22Rv1 (cell line): Measurements from ENCODE around the gene ERVW-1.
"Not testable (repeated sequence)": the region's sequence is repeated elsewhere in the genome, so short reads cannot be mapped to it uniquely, and the experiment has no call there.

Source experiments
- H3K27ac ChIP-seq: fragments of 450-650 bp; 2 replicates; pipeline ENCODE4 v1.5.1; 2017
- ZFX ChIP-seq: fragments of 450-650 bp; IDR thresholded peaks from 2 replicates; pipeline ENCODE4 v1.6.1; 2017; ENCODE audit warnings: antibody characterized with exemption, borderline replicate concordance
- TF ChIP-seq, protein P1 (sequence below): fragments of 450-650 bp; IDR thresholded peaks from 2 replicates; pipeline ENCODE4 v1.5.1; 2017; ENCODE audit warnings: mild to moderate bottlenecking

ERVW-1 gene, protein sequence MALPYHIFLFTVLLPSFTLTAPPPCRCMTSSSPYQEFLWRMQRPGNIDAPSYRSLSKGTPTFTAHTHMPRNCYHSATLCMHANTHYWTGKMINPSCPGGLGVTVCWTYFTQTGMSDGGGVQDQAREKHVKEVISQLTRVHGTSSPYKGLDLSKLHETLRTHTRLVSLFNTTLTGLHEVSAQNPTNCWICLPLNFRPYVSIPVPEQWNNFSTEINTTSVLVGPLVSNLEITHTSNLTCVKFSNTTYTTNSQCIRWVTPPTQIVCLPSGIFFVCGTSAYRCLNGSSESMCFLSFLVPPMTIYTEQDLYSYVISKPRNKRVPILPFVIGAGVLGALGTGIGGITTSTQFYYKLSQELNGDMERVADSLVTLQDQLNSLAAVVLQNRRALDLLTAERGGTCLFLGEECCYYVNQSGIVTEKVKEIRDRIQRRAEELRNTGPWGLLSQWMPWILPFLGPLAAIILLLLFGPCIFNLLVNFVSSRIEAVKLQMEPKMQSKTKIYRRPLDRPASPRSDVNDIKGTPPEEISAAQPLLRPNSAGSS

DNA sequence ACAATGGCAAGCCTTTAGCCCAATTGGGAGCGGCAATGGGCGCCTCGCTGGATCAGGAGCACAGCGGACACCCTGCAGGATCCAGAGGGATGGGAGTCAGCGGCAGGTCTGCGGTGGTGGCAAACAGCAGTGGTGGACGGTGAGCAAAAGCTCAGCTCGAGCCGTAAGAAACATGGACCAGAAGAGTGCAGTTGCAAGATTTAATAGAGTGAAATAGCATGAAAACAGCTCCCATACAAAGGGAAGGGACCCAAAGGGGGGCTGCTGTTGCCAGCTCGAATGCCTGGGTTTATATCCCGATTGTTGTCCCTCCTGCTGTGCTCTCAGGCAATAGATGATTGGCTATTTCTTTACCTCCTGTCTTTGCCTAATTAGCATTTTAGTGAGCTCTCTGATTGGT lies at the start of gene ERVW-1:
ERVW-1 (minus strand) TSS at position 266 of the 400 bp plus-strand sequence. CDS start 7,565 bp downstream, outside the sequence.
- not testable (repeated sequence) for H3K27ac ChIP-seq

DNA sequence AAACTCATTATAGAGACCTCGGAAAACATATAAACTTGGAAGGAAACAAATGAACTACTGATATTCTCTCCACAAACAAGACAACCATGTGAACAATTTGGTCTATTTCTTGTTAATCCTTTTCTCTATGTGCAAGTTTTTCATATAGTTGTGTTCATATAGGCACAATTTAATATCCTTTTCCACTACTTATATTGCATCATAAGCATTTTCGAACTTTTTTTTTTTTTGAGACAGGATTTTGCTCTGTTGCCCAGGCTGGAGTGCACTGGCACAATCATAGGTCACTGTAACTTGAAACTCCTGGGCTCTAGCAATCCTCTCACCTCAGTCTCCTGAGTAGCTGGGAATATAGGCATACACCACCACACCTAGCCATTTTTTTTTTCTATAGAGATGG lies 45.4 kb upstream of the ERVW-1 start:
- TF ChIP-seq, protein P1, sequence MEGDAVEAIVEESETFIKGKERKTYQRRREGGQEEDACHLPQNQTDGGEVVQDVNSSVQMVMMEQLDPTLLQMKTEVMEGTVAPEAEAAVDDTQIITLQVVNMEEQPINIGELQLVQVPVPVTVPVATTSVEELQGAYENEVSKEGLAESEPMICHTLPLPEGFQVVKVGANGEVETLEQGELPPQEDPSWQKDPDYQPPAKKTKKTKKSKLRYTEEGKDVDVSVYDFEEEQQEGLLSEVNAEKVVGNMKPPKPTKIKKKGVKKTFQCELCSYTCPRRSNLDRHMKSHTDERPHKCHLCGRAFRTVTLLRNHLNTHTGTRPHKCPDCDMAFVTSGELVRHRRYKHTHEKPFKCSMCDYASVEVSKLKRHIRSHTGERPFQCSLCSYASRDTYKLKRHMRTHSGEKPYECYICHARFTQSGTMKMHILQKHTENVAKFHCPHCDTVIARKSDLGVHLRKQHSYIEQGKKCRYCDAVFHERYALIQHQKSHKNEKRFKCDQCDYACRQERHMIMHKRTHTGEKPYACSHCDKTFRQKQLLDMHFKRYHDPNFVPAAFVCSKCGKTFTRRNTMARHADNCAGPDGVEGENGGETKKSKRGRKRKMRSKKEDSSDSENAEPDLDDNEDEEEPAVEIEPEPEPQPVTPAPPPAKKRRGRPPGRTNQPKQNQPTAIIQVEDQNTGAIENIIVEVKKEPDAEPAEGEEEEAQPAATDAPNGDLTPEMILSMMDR, result no peak
- no peak for TF ChIP-seq ZFX
- H3K27ac ChIP-seq, result no peak overlapping the region

DNA sequence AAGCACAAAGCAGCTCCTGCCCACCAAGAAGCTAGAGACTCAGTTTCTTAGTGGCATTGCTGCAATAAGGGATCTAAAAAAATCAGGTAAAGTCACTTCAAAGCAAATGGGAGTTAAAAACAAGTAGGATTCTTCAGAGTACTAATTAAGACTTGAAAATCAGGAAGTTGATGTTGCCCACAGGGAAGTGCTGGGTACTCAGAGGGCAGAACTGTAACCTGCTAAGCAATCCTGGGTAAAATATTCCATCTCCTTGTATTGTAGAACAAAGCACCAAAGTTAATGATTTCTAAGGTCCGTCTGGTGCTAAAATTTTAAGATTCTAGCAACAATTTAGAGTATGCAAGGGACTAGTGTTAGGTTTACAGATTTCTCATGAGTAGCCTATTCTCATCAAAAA lies 42.3 kb upstream of the ERVW-1 start:
- H3K27ac ChIP-seq, result no peak overlapping the region
- TF ChIP-seq, protein P1, result no peak
- TF ChIP-seq ZFX, result no peak

DNA sequence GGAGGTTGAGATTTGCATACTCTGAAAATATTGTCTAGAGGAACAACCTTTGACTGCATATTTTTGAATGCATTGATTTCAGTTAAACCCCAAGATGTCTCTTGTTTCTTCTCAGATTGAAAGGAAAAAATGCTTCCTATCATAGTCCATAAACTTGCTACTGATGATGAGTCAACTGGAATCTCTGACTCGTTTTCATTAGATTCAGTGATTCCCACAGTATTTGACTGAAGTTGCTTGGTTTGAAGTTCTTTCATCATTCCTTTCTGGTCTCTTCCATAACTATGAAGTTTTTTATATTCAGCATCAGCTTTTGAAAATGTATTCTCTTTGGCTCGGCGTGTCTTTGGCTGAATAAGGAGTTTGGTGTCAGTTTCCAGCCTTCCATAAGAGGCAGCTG lies 39.9 kb upstream of the ERVW-1 start:
- TF ChIP-seq ZFX, result no peak
- TF ChIP-seq, protein P1, result no peak
- H3K27ac ChIP-seq, result no peak overlapping the region

DNA sequence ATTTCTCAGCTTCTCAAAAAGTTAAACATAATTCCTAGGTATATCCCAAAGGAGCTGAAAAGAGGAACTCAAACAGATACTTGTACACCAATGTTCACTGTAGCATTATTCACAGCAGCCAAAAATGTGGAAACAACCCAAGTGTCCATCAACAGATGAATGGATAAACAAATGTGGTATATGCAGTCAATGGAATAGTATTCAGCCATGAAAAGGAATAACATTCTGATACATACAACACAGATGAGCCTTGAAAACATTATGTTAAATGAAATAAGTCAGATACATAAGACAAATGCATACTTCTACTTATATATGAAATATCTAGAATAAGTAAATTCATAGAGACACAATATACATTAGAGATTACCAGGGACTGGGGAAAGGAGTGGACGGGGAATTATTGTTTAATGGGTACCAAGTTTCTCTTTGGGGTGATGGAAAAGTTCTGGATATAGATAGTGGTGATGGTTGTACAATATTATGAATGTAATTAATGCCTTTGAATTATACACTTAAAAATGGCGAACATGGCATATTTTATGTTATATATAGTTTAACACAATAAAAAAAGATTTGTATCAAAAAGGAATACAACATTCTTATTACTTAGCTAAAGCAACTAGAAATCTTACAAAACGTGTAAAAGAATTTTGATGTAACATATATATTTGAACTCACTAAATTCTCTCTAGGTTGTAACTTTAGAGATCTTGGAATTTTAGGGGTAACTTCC lies 35.6 kb upstream of the ERVW-1 start:
- no peak overlapping the region for H3K27ac ChIP-seq
- TF ChIP-seq ZFX, result no peak
- TF ChIP-seq, protein P1, result no peak

DNA sequence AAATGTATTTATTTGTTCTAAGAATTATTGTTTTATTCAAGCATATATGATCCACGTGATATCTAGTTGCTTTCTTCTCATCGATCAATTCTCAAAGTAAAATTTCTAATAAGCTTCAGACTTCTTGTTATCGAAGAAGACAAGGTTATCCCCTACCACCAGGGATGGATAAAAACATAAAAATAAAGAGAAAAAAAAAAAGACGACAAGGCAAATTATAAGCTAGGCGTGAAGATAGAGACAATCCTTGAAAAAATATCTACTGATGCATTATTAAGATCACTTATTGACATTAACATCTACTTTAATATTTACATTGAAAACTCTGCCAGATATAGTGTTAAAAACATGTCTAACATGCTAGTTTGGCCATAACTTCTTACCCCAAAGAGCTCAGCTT lies 31.2 kb upstream of the ERVW-1 start:
- TF ChIP-seq, protein P1, result no peak
- no peak for TF ChIP-seq ZFX
- no peak overlapping the region for H3K27ac ChIP-seq

DNA sequence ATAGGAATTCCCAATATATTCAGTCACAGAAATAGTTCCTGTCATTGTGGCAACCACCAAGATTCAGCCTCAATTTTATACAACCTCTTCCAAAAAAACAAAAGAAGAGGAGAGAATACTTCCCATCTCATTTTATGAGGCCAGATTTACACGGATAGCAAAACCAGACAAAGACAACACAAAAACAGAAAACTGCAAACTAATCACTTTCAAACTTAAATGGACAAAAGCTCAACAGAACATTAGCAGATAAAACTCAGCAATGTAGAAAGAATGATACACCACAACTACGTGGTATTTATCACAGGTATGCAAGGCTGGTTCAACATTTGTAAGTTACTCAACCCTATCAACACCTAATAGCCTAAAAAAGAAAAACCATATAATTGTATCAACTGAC lies 28.6 kb upstream of the ERVW-1 start:
- no peak for TF ChIP-seq ZFX
- TF ChIP-seq, protein P1, result no peak
- H3K27ac ChIP-seq, result no peak overlapping the region
